Adipocyte (in vitro differentiated cells): ENCODE measurements around the gene SLC44A4.
A peak's percentile ranks its signal among the peaks of the same experiment; 100 is the strongest.
"Not testable (repeated sequence)": the region's sequence is repeated elsewhere in the genome, so short reads cannot be mapped to it uniquely, and the experiment has no call there.

Experiments used
- DNase-seq: peaks from one replicate; pipeline ENCODE4 v3.0.0-alpha.2; 2015; ENCODE audit warnings: low read depth
- H3K27me3 ChIP-seq: replicated peaks from 2 replicates; pipeline ENCODE4 v1.7.0; 2013; ENCODE audit warnings: mild to moderate bottlenecking, low read length, moderate library complexity; ENCODE audit not compliant: control insufficient read depth, insufficient read depth
- H3K36me3 ChIP-seq: 2 replicates; pipeline ENCODE4 v1.7.0; 2013; ENCODE audit warnings: low read length, mild to moderate bottlenecking, moderate library complexity; ENCODE audit not compliant: control insufficient read depth, insufficient read depth, severe bottlenecking
- H3K4me1 ChIP-seq: 2 replicates; pipeline ENCODE4 v1.7.0; 2013; ENCODE audit warnings: mild to moderate bottlenecking, low read length, moderate library complexity; ENCODE audit not compliant: control insufficient read depth, insufficient read depth
- H3K4me3 ChIP-seq: 2 replicates; pipeline ENCODE4 v1.7.0; 2013; ENCODE audit warnings: mild to moderate bottlenecking, low read length, moderate library complexity
- H3K9ac ChIP-seq: 2 replicates; pipeline ENCODE4 v1.7.0; 2013; ENCODE audit warnings: mild to moderate bottlenecking, low read length, moderate library complexity
- H3K9me3 ChIP-seq: 2 replicates; pipeline ENCODE4 v1.7.0; 2013; ENCODE audit warnings: mild to moderate bottlenecking, low read length, moderate library complexity; ENCODE audit not compliant: control insufficient read depth

SLC44A4 gene

GRCh38 chr6:31823592-31824196 is 55.1 kb downstream of the SLC44A4 start:
- DNase-seq, H3K27me3 ChIP-seq, H3K9me3 ChIP-seq, H3K4me3 ChIP-seq, H3K36me3 ChIP-seq: not testable (repeated sequence)
- Histone ChIP-seq H3K4me1 (peaks cover 39% of the 10 kb centered on the region), H3K9ac (peak overlapping the region; percentile 99)

DNA sequence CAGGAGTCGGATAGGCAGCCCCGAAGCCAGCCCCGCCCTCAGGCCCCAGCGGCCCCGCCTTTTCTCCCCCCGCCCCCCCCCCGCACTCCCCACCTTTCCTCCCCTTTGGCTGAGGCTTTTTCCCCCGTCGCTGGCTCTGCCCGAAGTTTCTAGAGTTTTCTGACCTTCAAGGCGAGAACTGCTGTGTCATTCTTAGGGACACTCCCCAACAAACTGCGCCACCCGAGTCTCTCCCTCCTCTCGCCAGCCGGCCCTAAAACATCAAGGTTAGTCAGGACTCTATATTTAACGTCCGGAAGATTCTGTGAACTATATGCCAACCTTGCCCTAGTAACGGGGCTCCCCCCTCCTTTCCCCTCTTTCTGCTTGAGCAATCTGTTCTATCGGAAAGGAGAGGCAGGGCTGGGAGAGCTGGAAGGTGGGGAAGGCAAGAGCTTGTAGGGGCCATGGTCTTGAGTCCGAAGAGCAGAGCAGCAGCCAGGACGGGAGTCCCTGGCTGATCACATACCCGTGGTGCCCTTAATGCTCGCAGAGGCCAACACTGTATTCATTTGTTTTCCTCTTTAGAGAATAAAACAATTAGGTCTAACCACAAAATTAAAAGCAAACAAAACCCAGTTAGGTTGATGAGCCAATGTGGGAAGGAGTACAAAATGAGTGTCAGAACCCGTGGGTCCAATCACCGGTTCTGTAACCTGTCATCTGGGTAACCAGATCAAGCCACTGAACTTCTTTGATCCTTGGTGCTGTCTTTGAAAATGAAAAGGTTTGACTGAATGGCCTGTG is 56.6 kb downstream of the SLC44A4 start:
- H3K27me3 ChIP-seq, result no peaks in the 10 kb centered on the region
- no peaks in the 10 kb centered on the region for H3K36me3 ChIP-seq
- H3K4me1 ChIP-seq, result peaks cover 49% of the 10 kb centered on the region
- peak overlapping the region; percentile 99 for H3K9ac ChIP-seq
- H3K4me3 ChIP-seq, result peak overlapping the region; percentile 92
- peak; percentile 90 for DNase-seq
- no peaks in the 10 kb centered on the region for H3K9me3 ChIP-seq

DNA sequence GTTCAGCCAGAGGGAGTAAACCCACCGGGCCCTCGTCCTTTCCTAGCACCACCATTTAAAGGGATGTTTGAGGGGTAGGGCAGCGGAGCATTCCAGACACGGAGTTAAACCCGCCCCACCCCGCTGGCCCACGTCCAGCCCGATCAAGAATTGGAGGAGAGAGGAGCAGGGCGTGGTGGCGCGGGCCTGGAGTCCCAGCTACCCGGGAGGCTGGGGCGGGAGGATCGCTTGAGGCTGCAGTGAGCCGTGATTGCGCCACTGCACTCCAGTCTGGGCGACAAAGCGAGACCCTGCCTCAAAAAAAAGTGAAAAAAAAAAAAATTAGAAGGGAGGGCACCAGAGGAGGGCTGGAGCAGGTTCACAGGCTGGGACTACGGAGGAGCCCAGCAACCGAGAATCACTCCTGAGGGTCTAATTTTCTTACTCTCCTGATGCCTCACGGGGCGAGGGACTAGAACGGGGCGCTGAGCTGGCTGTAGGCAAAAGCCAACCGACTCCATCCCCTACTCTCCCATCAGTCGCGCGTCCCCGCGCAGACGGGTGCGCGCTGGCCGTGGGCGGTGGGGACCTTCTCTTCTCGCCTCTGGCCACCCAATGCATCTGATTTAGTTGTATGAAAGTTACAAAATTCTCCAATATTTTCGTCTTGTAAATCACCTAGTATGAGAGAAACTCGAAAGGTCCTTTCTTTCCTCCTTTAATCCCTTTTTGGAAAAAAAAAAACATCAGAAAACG is 57.3 kb downstream of the SLC44A4 start:
- peak overlapping the region; percentile 99 for H3K9ac ChIP-seq
- DNase-seq, result peak; percentile 37
- H3K9me3 ChIP-seq, result no peaks in the 10 kb centered on the region
- no peaks in the 10 kb centered on the region for H3K27me3 ChIP-seq
- H3K36me3 ChIP-seq, result no peaks in the 10 kb centered on the region
- peak overlapping the region; percentile 92 for H3K4me3 ChIP-seq
- peaks cover 47% of the 10 kb centered on the region for H3K4me1 ChIP-seq

DNA sequence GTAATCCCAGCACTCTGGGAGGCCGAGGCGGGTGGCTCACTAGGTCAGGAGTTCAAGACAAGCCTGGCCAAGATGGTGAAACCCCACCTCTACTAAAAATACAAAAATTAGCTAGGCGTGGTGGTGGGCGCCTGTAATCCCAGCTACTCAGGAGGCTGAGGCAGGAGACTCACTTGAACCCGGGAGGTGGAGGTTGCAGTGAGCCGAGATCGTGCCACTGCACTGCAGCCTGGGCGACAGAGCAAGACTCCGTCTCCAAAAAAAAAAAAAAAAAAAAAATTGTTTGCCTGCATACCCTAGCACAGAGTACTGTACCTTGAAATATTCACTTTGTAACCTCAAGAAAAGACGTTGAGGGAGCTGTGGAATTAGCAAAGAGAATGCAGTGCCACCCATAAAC is 58.4 kb downstream of the SLC44A4 start:
- not testable (repeated sequence) for H3K4me3 ChIP-seq, H3K27me3 ChIP-seq, DNase-seq, H3K36me3 ChIP-seq, H3K9ac ChIP-seq, H3K9me3 ChIP-seq
- peaks cover 44% of the 10 kb centered on the region for H3K4me1 ChIP-seq

GRCh38 chr6:31819871-31820299 is 58.9 kb downstream of the SLC44A4 start:
- no peak for DNase-seq
- H3K27me3 ChIP-seq, result no peaks in the 10 kb centered on the region
- H3K36me3 ChIP-seq, result no peaks in the 10 kb centered on the region
- peaks cover 44% of the 10 kb centered on the region for H3K4me1 ChIP-seq
- no peak overlapping the region for H3K9ac ChIP-seq
- no peak overlapping the region for H3K4me3 ChIP-seq
- H3K9me3 ChIP-seq, result no peaks in the 10 kb centered on the region

GRCh38 chr6:31817929-31818511 is 60.8 kb downstream of the SLC44A4 start:
- Histone ChIP-seq H3K9ac (peak overlapping the region; percentile 67), H3K4me1 (peaks cover 50% of the 10 kb centered on the region), H3K4me3 (peak overlapping the region; percentile 82)
- H3K9me3 ChIP-seq, H3K27me3 ChIP-seq, H3K36me3 ChIP-seq, DNase-seq: not testable (repeated sequence)

- not testable (repeated sequence) for H3K27me3 ChIP-seq, H3K36me3 ChIP-seq, H3K9me3 ChIP-seq, DNase-seq
- Histone ChIP-seq H3K4me1 (peaks cover 43% of the 10 kb centered on the region), H3K4me3 (peak overlapping the region; percentile 82), H3K9ac (peak overlapping the region; percentile 67)
Measured at GRCh38 chr6:31817133-31817928, 61.5 kb downstream of the SLC44A4 start.

GRCh38 chr6:31815025-31815838 is 63.6 kb downstream of the SLC44A4 start, which contains the start of the genes HSPA1A and HSPA1L:
Gene HSPA1A, plus strand, starts transcription at chr6:31815543. Its CDS starts 214 bp downstream, at chr6:31815757.
Gene HSPA1L, minus strand, starts transcription at chr6:31815283. Its CDS starts 3,311 bp downstream, at chr6:31811972.
- no peaks in the 10 kb centered on the region for H3K9me3 ChIP-seq
- H3K4me3 ChIP-seq, result peak within 1 kb of the TSS; percentile 90
- H3K4me1 ChIP-seq, result peaks cover 32% of the 10 kb centered on the region
- DNase-seq, result peak; percentile 97
- H3K9ac ChIP-seq, result peak within 1 kb of the TSS; percentile 91
- H3K27me3 ChIP-seq, result no peaks in the 10 kb centered on the region
- H3K36me3 ChIP-seq, result no peaks in the 10 kb centered on the region

GRCh38 chr6:31814677-31815024 is 64.1 kb downstream of the SLC44A4 start:
- no peaks in the 10 kb centered on the region for H3K27me3 ChIP-seq
- no peaks in the 10 kb centered on the region for H3K9me3 ChIP-seq
- H3K36me3 ChIP-seq, result no peaks in the 10 kb centered on the region
- H3K4me1 ChIP-seq, result peaks cover 28% of the 10 kb centered on the region
- peak; percentile 98 for DNase-seq
- H3K4me3 ChIP-seq, result peak overlapping the region; percentile 90
- peak overlapping the region; percentile 86 for H3K9ac ChIP-seq

DNA sequence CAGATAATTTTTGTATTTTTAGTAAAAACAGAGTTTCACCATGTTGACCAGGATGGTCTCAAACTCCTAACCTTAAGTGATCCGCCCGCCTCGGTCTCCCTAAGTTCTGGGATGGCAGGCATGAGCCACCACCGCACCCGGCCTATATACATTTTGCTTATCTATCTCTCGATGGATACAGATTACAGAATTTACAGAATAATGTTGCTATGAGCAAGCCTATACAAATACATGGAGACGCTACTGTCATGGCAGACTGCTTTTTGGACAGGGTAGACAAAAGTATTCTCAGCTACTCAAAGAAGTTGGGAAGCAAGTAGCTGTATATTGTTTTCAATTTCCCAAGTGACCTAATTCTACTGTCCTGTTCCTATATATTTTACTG is 65.3 kb downstream of the SLC44A4 start:
- peak overlapping the region; percentile 76 for H3K4me3 ChIP-seq
- H3K9ac ChIP-seq, result peak overlapping the region; percentile 91

More for the DNA sequence above, 65.3 kb downstream of the SLC44A4 start:
- Histone ChIP-seq H3K27me3 (no peaks in the 10 kb centered on the region), H3K4me1 (peaks cover 17% of the 10 kb centered on the region), H3K36me3 (no peaks in the 10 kb centered on the region), H3K9me3 (no peaks in the 10 kb centered on the region)
- DNase-seq, result no peak
